HG02938 (cell line): ENCODE results near the gene CHORDC1.
"Not testable (repeated sequence)": the region's sequence is repeated elsewhere in the genome, so short reads cannot be mapped to it uniquely, and the experiment has no call there.

Source experiments
- ATAC-seq: cut with Tn5 transposase; IDR thresholded peaks from one replicate; pipeline ENCODE4 v1.9.1; 2021; ENCODE audit warnings: mild to moderate bottlenecking, moderate library complexity; ENCODE audit not compliant: unreplicated experiment

Gene CHORDC1

DNA sequence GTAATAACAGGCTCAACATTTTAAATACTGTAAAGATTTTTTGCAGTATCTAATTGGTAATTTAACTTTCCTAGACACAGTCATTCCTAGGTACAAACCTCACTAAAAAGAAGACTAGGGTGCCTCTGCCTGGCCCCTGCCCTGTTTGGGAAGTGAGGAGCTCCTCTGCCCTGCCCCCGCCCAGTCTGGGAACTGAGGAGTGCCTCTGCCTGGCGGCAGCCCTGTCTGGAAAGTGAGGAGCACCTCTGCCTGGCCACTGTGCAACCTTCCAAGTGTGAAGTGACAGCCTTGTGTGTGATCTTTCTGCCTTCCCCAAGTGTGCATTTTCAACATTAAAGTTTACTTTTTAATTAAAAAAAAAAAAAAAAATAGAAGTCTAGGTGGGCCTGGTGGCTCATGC lies 4.2 kb downstream of the CHORDC1 start:
- no peak for ATAC-seq

DNA sequence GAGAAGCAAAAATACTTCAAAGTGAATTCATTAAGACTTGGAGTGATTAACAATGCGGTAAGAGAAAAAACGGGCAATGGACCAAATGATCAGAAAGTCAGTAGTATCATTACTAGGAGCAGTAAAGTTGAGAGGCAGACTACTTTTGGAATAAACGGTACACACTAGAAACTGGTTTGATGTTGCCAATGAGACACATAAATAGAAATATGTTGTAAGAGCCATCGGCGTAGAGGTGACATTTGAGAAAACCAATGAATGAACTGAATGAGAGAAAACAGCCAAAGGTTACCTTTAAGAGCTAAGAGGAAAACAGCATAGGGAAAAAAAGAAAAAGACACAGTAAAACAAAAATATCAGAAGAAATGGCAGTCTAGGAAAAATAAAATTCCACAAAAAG lies 6.2 kb downstream of the CHORDC1 start:
- no peak for ATAC-seq

DNA sequence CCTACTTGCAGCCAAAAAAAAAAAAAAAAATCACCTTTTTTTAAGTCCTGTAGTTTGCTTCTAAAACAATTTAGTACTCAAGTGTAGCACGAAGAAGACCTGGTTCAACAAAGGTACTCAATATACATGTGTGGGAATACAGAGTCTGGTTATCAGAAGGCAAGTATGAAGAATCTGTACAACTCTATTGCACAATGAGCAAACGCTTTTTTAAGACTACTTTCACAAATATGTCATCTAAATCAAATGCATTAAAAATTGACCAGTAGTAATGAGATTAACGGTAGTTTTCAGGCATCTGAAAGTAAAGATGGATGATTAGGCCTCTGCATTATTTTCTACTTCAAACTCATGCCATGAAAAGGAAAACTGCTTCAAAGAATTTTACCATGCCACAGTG lies 9.5 kb downstream of the CHORDC1 start:
- no peak for ATAC-seq

DNA sequence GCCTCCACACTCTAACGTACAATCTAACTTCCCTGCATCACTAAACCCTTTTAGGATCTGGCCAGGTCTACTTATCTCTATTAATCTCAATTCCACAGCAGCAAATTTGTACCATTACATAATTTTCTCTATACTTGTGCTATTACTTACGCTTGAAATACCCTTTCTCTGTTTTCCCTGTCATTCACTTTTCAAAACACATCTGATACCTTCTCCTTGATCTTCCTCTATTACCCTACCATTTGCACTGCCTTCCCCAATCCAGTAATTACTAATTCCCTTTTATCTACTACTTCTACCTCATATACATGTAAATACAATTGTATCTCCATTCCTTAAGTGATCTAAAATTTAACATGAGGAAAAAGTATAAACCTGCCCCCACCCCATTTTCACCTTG lies 14.0 kb downstream of the CHORDC1 start:
- ATAC-seq, result no peak

DNA sequence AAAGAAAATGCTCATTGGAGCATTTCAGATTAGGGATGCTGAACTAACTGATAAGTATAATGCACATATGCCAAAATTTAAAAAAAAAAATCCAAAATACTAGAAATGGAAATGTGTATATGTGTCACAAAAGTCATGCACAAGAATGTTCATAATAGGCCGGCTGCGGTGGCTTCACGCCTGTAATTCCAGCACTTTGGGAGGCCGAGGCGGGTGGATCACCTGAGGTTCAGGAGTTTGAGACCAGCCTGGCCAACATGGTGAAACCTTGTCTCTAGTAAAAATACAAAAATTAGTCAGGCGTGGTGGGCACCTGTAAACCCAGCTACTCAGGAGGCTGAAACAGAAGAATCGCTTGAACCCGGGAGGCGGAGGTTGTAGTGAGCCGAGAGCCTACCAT lies 14.9 kb downstream of the CHORDC1 start:
- ATAC-seq, result not testable (repeated sequence)

DNA sequence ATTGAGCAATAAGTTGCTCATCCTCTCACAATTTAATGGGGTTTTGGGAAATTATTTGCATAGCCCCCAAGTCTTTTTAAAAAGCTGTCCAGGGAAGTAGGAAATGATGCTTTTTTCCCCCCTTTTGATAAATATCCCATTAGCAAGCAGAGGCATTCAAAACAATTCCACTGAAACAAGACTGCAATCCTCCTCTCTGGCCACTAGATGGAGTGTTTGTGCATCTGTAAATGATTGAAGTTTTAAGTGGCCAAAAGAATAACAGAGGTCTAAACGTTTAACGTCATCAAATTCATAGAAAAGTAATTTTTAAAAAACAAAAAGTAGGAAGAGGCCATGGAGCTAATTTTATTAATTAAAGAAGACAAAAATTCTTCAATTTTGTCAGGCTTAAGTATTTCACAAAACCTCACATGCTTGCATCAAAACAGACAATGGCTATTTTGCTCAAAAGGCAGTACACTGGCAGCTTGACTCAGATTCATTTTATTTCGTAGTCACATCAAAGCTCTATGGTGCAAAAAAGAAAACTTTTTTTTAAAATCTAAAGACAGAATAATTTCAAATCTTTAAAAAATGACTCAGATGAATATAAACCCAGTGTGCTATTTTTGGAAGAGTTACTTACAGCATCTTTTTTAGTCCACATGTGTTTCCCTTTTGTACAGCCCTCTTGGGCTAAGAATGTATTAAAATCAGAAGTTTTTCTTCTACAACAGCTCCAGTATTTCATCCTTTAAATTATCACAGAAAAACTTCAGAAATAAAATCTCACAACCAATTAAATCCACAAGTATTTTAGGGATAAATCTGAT lies 17.8 kb downstream of the CHORDC1 start:
- peak; percentile 84 for ATAC-seq

DNA sequence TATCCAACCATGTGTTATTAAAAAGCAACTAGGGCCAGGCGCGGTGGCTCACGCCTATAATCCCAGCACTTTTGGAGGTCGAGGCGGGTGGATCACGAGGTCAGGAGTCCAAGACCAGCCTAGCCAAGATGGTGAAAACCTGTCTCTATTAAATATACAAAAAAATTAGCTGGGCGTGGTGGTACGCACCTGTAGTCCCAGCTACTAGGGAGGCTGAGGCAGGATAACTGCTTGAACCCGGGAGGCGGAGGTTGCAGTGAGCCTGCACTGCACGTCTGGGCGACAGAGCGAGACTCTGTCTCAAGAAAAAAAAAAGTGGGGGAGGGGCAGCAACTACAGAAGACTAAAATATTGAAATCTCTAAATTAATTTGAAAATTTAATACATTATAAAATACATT lies 18.4 kb downstream of the CHORDC1 start:
- no peak for ATAC-seq

DNA sequence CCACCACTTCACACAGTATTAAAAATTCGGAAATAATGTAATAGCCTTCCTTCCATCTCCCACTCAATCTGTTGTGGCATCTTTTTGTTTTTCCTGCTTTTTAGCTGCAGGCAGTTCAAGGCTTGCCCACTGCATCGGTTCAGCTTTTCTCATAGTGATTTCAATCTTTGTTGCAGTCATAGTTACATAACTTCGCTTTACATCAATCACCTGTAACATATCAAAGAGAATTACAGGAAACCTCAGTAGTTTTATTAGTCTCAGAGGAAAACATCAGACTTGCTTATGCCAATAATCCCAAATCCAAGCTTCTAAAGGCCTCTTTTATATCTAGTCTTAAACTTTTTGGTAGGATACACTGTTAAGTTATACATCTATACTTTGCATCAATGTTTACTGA lies 20.5 kb downstream of the CHORDC1 start:
- no peak for ATAC-seq

DNA sequence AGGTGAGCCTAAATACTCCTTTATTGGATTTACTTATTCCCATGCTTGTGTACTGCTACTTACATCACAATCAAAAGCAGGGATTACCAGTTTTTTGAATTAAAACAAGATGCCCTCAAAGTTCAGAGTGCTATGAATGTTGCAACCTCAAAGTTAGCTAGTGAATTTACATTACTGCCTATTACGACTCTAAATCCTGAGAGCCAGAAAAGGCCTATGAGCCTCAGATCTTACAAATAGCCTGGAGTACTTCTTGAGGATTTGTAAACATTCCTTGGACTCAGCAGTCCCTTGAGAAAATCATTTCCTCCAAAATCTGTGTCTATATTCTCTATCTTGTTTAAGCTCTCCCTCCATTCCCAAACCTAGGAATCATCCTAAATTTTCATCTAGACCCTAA lies 25.5 kb downstream of the CHORDC1 start:
- ATAC-seq, result no peak

DNA sequence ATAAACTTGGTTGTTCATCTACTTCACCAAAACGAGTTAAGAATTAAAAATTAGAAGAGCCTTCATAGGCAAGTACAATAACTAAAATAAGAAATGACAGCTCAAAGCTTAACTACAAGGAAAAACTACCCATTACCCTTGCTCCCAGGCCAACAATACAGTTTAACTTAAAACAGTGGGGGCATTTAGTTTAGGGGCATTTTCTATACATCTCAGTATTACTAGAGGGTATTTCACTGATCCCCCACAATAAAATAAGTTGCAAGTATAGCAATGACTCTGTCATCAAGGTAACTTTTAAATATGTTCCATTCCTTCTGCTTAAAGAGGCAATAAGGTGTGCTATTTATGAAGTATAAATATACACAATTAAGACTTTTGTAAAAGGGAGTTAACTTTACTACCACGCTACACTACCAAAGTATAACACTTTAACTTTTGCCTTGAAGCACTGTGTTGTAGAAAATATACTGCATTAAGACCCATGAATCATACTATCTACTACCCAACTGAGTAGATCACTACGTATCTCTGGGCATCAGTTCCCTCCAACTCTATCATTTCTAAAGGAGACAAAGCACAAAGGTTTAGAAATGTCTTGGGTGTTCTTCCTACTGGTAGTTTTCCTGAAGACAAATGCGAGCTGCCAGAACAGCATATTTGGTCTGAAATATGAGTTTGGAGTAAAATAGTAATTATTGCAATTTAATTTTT lies 29.8 kb downstream of the CHORDC1 start:
- no peak for ATAC-seq

DNA sequence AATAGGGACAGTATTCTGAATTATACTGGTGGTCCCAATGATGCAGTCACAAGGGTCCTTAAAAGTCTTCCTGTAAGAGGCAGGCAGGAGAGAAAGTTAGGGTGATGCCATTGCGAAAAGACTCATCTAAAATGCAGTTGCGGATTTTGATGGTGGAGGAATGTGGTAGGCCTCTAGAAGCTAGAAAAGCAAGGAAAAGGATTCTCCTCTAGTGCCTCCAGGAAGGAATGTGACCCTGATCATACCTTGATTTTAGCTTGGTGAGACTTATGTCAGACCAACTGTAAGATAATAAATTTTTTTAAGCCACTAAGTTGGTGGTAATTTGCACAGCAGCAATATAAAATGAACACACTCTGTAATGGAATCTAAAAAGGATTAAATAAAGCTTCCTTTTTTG lies 33.8 kb downstream of the CHORDC1 start:
- ATAC-seq, result no peak

DNA sequence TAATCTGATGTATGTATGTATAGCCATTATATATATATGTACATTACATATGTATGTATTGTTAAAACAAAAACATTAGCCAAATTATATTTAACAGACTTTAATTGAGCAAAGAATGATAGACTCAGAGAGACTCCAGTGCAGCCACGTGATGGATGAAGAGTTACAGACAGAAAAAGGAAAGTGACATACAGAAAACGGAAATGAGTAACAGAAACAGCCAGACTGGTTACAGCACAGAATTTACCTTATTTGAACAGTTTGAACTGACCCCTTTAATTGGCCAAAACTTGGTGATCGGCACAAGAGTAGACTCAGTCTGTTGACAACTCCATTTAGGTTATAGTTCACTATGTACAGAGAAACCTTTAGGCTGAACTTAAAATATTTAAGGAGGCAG lies 35.0 kb downstream of the CHORDC1 start:
- no peak for ATAC-seq

DNA sequence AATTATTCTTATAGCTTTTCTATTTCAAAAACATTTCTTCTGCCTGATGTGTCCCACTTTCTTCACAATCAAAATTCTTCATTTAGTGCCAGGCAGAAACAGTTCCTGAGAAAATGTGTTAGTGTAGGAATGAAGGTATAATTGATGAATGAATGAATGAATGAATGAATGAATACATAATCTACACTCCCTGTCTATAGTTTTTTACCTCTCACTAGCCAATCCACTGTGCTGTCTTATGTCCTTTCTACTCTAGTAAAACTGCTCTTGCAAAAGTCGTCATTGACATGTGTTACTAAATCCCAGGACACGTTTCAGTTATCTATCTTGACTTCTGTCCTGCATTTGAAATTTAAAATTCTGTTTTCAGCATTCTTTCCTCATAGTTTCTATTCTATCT lies 42.9 kb downstream of the CHORDC1 start:
- ATAC-seq, result no peak

DNA sequence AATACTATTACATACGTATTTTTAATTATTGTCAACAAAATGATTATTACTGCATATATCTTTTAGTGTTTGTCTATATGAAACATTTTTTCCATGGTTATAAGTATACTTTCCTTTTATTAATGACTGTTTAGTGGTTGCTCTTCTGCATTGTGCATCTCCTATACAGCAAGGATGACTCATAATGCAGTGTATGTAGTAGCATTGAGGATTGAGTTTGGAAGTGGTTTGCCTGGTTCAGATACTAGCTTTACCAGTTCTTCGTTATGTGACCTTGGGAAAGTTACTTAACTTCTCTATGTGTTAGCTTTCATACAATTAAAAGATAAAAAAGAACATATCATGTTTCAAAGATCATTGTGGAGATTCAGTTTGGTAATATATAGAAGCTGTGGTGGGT lies 44.1 kb downstream of the CHORDC1 start:
- ATAC-seq, result no peak

DNA sequence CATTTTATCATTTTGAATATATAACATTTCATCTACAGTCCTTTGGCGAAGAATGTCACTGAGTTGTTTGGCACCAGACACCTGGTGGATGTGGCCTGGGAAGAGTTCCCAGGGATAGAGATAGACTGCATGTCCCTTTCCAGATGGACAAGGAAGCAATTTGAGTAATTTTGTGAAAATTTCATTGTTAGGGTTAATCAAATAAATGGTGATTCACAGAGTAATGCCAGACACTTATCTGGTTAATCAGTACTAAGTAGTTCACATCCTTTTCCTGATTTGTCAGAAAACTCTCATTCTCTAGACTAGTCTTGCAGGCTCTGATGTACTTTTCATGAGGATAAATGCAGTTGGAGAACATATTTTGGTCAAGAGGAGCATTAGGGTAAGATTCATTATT lies 46.8 kb downstream of the CHORDC1 start:
- no peak for ATAC-seq

DNA sequence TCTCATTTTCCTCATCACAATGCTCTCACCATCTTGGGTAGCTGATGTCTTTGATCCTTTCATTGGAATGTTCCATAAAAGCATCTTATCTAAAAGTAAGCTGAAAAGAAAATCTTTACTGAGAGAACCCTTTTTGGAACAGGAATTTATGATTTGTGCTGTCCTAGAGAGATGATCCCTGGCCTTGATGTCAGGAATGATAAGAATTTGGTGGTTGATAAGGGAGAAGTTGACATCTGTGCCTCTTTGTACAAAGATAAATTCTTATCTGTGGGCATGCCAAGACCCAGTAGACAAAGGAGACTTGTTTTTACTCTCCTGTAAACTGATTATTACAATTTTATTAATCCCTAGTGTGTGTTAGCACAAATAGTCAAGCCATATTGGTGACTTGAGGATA lies 51.5 kb downstream of the CHORDC1 start:
- no peak for ATAC-seq

DNA sequence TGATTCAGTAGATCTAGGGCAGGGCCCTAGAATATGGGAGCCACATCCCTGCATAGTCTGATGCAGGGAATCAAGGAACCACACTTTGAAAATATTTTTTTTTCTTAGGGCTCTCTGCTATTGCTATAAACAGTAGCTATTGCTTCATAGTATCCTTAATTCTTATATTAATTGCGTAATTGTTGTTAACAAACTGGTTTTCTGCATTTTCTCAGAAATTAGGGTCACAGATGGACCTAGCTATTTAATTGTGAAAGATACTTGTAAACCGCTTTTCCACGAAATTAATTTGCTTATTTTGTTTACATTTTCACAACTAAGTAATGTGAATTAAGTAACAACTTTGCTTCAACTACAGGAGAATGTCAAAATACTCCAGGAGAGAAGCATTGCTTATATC lies 54.3 kb downstream of the CHORDC1 start:
- no peak for ATAC-seq

DNA sequence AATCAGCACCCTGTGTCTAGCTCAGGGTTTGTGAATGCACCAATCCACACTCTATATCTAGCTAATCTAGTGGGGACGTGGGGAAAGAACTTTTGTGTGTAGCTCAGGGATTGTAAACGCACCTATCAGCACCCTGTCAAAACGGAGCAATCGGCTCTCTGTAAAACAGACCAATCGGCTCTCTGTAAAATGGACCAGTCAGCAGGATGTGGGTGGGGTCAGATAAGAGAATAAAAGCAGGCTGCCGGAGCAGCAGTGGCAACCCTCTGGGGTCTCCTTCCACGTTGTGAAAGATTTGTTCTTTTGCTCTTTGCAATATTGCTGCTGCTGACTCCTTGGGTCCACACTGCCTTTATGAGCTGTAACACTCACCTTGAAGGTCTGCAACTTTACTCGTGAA lies 55.1 kb downstream of the CHORDC1 start:
- not testable (repeated sequence) for ATAC-seq

DNA sequence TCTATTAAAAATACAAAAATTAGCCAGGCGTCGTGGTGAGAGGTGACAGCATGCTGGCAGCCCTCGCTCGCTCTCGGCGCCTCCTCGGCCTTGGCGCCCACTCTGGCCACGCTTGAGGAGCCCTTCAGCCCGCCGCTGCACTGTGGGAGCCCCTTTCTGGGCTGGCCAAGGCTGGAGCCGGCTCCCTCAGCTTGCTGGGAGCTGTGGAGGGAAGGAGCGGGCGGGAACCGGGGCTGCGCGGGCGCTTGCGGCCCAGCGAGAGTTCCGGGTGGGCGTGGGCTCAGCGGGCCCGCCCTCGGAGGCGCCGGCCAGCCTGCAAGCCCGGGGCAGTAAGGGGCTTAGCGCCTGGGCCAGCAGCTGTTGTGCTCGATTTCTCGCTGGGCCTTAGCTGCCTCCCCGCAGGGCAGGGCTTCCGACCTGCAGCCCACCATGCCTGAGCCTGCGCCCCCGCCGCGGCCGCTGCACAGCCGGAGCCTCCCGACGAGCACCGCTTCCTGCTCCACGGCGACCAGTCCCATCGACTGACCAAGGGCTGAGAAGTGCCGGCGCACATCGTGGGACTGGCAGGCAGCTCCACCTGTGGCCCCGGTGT lies 55.8 kb downstream of the CHORDC1 start:
- not testable (repeated sequence) for ATAC-seq
